NCI-H524 treated with DMSO at 0.1 percent for 48 hours (cell line): ENCODE measurements around the gene LIG4.
"Not testable (repeated sequence)": the region's sequence is repeated elsewhere in the genome, so short reads cannot be mapped to it uniquely, and the experiment has no call there.

Source experiments
- DNase-seq: peaks from one replicate; lab custom pipeline; 2025; lab: John Stamatoyannopoulos, UW

The LIG4 gene

GRCh38 chr13:108215436-108215835 lies at the start of gene LIG4:
Gene LIG4 (minus strand): TSS chr13:108215536. CDS start chr13:108211268, 4,268 bp downstream.
- peak; percentile 56 for DNase-seq

- no peak for DNase-seq
Observed at GRCh38 chr13:108263621-108264355, 48.5 kb upstream of the LIG4 start.

- DNase-seq, result no peak
Observed at GRCh38 chr13:108257248-108257647, 41.9 kb upstream of the LIG4 start.

- DNase-seq, result no peak
Observed at GRCh38 chr13:108249150-108249549, 33.8 kb upstream of the LIG4 start.

- DNase-seq, result no peak
Observed at GRCh38 chr13:108230377-108230776, 15.0 kb upstream of the LIG4 start.

GRCh38 chr13:108227651-108228272 lies 12.4 kb upstream of the LIG4 start:
- DNase-seq, result no peak

- no peak for DNase-seq
Observed at GRCh38 chr13:108226184-108226583, 10.8 kb upstream of the LIG4 start.

GRCh38 chr13:108225440-108225839 lies 10.1 kb upstream of the LIG4 start:
- DNase-seq, result no peak

GRCh38 chr13:108223687-108224503 lies 8.6 kb upstream of the LIG4 start:
- no peak for DNase-seq

GRCh38 chr13:108220041-108220440 lies 4.7 kb upstream of the LIG4 start:
- no peak for DNase-seq

- peak; percentile 63 for DNase-seq
Observed at GRCh38 chr13:108218044-108218974, 3.0 kb upstream of the LIG4 start, which contains the start of gene ABHD13. Gene ABHD13 (plus strand): TSS chr13:108218392. CDS start chr13:108229219, 10,827 bp downstream.

GRCh38 chr13:108217307-108218043 lies 2.1 kb upstream of the LIG4 start:
- not testable (repeated sequence) for DNase-seq

- no peak for DNase-seq
Observed at GRCh38 chr13:108214441-108215271, 680 bp downstream of the LIG4 start.

- DNase-seq, result no peak
Observed at GRCh38 chr13:108213946-108214345, 1.4 kb downstream of the LIG4 start.

GRCh38 chr13:108212886-108213285 lies 2.5 kb downstream of the LIG4 start:
- no peak for DNase-seq

- DNase-seq, result no peak
Observed at GRCh38 chr13:108210551-108210950, 4.8 kb downstream of the LIG4 start.

- no peak for DNase-seq
Observed at GRCh38 chr13:108200781-108201398, 14.4 kb downstream of the LIG4 start.

GRCh38 chr13:108195861-108196260 lies 19.5 kb downstream of the LIG4 start:
- no peak for DNase-seq

GRCh38 chr13:108195146-108195545 lies 20.2 kb downstream of the LIG4 start:
- DNase-seq, result no peak
